Activated T-helper 1 cell treated with anti-CD3 and anti-CD28 coated beads, Interleukin-2, amount 50 U/mL, for 16 hours (primary cell): ENCODE results near the gene IL6R.

Experiments
- DNase-seq, 2 donors: peaks; one replicate each; pipeline ENCODE4 v3.0.0-alpha.2; 2020; ENCODE audit warnings: low read depth in 1 of 2, low spot score in 1 of 2

Gene IL6R

GRCh38 chr1:154423988-154424326, 18.8 kb downstream of the IL6R start:
- no peak for DNase-seq

- DNase-seq, result no peak
Measured at GRCh38 chr1:154425172-154425571, 20.0 kb downstream of the IL6R start.

GRCh38 chr1:154427173-154428139, 22.3 kb downstream of the IL6R start:
- no peak for DNase-seq

GRCh38 chr1:154429118-154429517, 24.0 kb downstream of the IL6R start:
- DNase-seq, result no peak

- no peak for DNase-seq
Measured at GRCh38 chr1:154429841-154430611, 24.9 kb downstream of the IL6R start.

GRCh38 chr1:154430903-154431302, 25.8 kb downstream of the IL6R start:
- no peak for DNase-seq

- peak in 1 of 2 donors; percentile 50 for DNase-seq
Measured at GRCh38 chr1:154431586-154432373, 26.6 kb downstream of the IL6R start.

GRCh38 chr1:154433161-154433764, 28.1 kb downstream of the IL6R start:
- peak in 1 of 2 donors; percentile 27 for DNase-seq

- DNase-seq, result no peak
Measured at GRCh38 chr1:154434346-154435085, 29.4 kb downstream of the IL6R start.

- no peak for DNase-seq
Measured at GRCh38 chr1:154435599-154436200, 30.6 kb downstream of the IL6R start.

- no peak for DNase-seq
Measured at GRCh38 chr1:154436433-154436832, 31.3 kb downstream of the IL6R start.

GRCh38 chr1:154440036-154440804, 35.1 kb downstream of the IL6R start:
- no peak for DNase-seq

GRCh38 chr1:154441241-154441888, 36.2 kb downstream of the IL6R start:
- no peak for DNase-seq

GRCh38 chr1:154442006-154442740, 37.0 kb downstream of the IL6R start:
- no peak for DNase-seq

GRCh38 chr1:154443274-154444013, 38.3 kb downstream of the IL6R start:
- DNase-seq, result no peak

GRCh38 chr1:154445040-154445472, 39.9 kb downstream of the IL6R start:
- no peak for DNase-seq

- DNase-seq, result no peak
Measured at GRCh38 chr1:154446292-154446691, 41.1 kb downstream of the IL6R start.
